Small intestine (tissue), 7 donors: ENCODE results near the gene NLRC5. TPM values are rescaled to one million over a fixed set of nuclear protein-coding genes. Genes with fewer than 3 reads are reported as not detected.

ENCODE experiments used
- DNase-seq, 2 donors: peaks; one replicate each; pipeline versions ENCODE4 v3.0.0 to v3.0.0-alpha.2; 2013
- FAIRE-seq: peaks from 2 replicates; lab custom pipeline; 2012; peaks lifted over from hg19 to GRCh38; lab: Jason Lieb, UNC
- H3K27ac ChIP-seq, 3 donors: one replicate each; pipeline ENCODE4 v1.5.1; 2013; ENCODE audit warnings: low read length in 2 of 3, mild to moderate bottlenecking in 2 of 3, control low read depth in 1 of 3, inconsistent platforms in 1 of 3, low read depth in 1 of 3, moderate library complexity in 1 of 3
- H3K27me3 ChIP-seq, 3 donors: one replicate each; pipeline ENCODE4 v1.6.1; 2013; ENCODE audit warnings: low read length in 3 of 3, inconsistent platforms in 1 of 3; ENCODE audit not compliant: control insufficient read depth in 3 of 3, insufficient read depth in 3 of 3
- H3K36me3 ChIP-seq, 3 donors: one replicate each; pipeline ENCODE4 v1.6.1; 2013; ENCODE audit warnings: low read length in 3 of 3, inconsistent platforms in 1 of 3, low read depth in 1 of 3, mild to moderate bottlenecking in 1 of 3, moderate library complexity in 1 of 3; ENCODE audit not compliant: control insufficient read depth in 3 of 3, insufficient read depth in 2 of 3
- H3K4me1 ChIP-seq, 3 donors: one replicate each; pipeline ENCODE4 v1.6.1; 2013; ENCODE audit warnings: low read length in 2 of 3, inconsistent platforms in 1 of 3, low read depth in 1 of 3, mild to moderate bottlenecking in 1 of 3, moderate library complexity in 1 of 3; ENCODE audit not compliant: control insufficient read depth in 3 of 3, insufficient read depth in 2 of 3
- H3K4me3 ChIP-seq, 3 donors: one replicate each; pipeline ENCODE4 v1.5.1; 2013; ENCODE audit warnings: low read length in 3 of 3, control low read depth in 1 of 3, inconsistent platforms in 1 of 3, low read depth in 1 of 3, mild to moderate bottlenecking in 1 of 3, moderate library complexity in 1 of 3
- H3K9me3 ChIP-seq, 2 donors: one replicate each; pipeline ENCODE4 v1.6.1; 2013; ENCODE audit warnings: low read depth in 1 of 2, low read length in 1 of 2; ENCODE audit not compliant: control insufficient read depth in 2 of 2, insufficient read depth in 1 of 2
- WGBS, 3 donors: extraction: QIAGEN DNeasy Blood & Tissue Kit; methylation state at CpG; one replicate each; pipeline ENCODE4 v1.1.7; 2013; 5-methylcytosine and 5-hydroxymethylcytosine counted together
- polyA plus RNA-seq, 4 donors: library from polyadenylated mRNA; stranded (reverse) in 3 of 4; unstranded in 1 of 4; fragments of 200-250 nt in 3 of 4; fragments of 120-200 nt in 1 of 4; gene quantifications; one replicate each; pipeline versions ENCODE4 v1.2.1 to v1.2.3, GENCODE V29; 2013
- donor health status: healthy with polysubstance abuse.
- donor health status: control.
- donor health status: control.
- donor health status: Bipolar disorder and iron deficiency.
- donor health status: healthy.

The NLRC5 gene
- polyA plus RNA-seq, 4 donors, result 6.3 to 29.2 (median 16.7) TPM

DNA sequence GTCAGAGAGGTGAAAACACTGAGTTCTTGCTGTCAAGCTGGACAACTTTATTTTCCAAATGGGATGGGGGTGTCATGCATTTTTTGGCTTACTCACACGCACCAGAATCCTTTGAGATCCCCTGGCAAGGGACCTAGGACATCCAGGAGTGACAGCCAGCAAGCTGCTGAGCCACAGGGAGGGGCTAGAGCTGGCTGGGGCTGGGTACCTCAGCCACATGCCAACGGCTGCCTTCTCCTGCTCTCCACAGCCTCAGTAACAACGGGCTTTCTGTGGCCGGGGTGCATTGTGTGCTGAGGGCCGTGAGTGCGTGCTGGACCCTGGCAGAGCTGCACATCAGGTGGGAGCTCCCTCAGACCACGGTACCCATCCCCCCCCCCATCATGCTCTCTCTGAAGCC lies 47.6 kb downstream of the NLRC5 start:
- 80 to 93% (median 89%) methylated on average over 7 of the region's 7 CpGs for WGBS, 3 donors
- H3K36me3 ChIP-seq, result peaks cover 11 to 27% (median 17%) of the 10 kb centered on the region in 3 donors

DNA sequence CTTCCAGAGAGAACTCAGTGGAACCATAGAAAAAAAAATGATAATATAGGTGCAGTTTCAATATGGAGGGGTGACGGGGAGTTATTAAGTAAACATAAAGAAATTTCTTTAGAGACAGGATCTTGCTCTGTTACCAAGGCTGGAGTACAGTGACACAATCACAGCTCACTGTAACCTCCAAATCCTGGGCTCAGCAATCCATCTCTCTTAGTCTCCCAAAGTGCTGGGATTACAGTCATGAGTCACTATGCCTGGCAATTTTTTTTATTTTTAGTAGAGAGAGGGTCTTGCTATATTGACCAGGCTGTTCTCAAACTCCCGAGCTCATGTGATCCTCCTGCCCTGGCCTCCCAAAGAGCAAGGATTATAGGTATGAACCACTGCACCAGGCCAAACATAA lies 48.8 kb downstream of the NLRC5 start:
- WGBS, 3 donors, result 89 to 96% (median 94%) methylated on average over 2 of the region's 2 CpGs
- Histone ChIP-seq H3K36me3 (peaks cover 14 to 23% (median 22%) of the 10 kb centered on the region in 3 donors), H3K27ac (no peak overlapping the region), H3K27me3 (no peaks in the 10 kb centered on the region), H3K9me3 (peaks cover 0 to 9% of the 10 kb centered on the region in 2 donors), H3K4me1 (peaks cover 0 to 5% (median 0%) of the 10 kb centered on the region in 3 donors), H3K4me3 (no peak overlapping the region)
- no peak for FAIRE-seq
- DNase-seq, result no peak

More for the DNA sequence above, 47.6 kb downstream of the NLRC5 start:
- peaks cover 0 to 5% (median 0%) of the 10 kb centered on the region in 3 donors for H3K4me1 ChIP-seq
- H3K9me3 ChIP-seq, result peaks cover 0 to 9% of the 10 kb centered on the region in 2 donors
- DNase-seq (no peak), FAIRE-seq (no peak)
- H3K4me3 ChIP-seq, result no peak overlapping the region
- H3K27me3 ChIP-seq, result no peaks in the 10 kb centered on the region
- peak overlapping the region in 1 of 3 donors; percentile 36 for H3K27ac ChIP-seq

DNA sequence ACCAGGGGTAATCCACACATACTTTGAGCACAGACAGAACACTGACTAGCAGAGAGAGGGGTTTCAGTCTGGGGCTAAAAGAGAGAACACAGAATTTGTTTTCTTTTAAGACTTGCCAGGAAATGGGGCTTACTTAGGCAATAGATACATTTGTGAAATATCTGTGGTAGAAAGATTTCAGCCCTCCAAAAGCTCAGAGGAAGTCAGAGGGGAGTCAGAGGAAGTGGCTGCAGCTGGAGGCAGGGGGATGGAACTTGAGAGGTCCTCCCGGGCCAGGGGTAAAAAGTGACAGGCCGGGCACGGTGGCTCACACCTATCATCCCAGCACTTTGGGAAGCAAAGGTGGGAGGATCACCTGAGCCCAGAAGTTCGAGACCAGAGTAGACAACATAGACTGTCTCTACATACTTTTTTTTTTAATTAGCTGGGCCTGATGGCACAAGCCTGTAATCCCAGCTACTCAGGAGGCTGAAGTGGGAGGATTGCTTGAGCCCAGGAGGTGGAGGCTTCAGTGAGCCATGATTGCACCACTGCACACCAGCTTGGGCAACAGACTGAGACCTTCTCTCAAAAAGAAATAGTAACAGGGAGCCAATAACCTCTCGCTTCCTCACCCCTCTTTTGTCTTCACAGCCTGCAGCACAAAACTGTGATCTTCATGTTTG lies 49.9 kb downstream of the NLRC5 start:
- no peaks in the 10 kb centered on the region for H3K27me3 ChIP-seq
- H3K27ac ChIP-seq, result peak overlapping the region in 1 of 3 donors; percentile 74
- H3K4me3 ChIP-seq, result no peak overlapping the region
- H3K4me1 ChIP-seq, result peaks cover 0 to 5% (median 0%) of the 10 kb centered on the region in 3 donors
- H3K36me3 ChIP-seq, result peaks cover 18 to 22% (median 19%) of the 10 kb centered on the region in 3 donors
- no peak for FAIRE-seq
- peaks cover 0 to 9% of the 10 kb centered on the region in 2 donors for H3K9me3 ChIP-seq
- peak in 1 of 2 donors; percentile 25 for DNase-seq
- 52 to 89% (median 63%) methylated on average over 5 of the region's 5 CpGs for WGBS, 3 donors

DNA sequence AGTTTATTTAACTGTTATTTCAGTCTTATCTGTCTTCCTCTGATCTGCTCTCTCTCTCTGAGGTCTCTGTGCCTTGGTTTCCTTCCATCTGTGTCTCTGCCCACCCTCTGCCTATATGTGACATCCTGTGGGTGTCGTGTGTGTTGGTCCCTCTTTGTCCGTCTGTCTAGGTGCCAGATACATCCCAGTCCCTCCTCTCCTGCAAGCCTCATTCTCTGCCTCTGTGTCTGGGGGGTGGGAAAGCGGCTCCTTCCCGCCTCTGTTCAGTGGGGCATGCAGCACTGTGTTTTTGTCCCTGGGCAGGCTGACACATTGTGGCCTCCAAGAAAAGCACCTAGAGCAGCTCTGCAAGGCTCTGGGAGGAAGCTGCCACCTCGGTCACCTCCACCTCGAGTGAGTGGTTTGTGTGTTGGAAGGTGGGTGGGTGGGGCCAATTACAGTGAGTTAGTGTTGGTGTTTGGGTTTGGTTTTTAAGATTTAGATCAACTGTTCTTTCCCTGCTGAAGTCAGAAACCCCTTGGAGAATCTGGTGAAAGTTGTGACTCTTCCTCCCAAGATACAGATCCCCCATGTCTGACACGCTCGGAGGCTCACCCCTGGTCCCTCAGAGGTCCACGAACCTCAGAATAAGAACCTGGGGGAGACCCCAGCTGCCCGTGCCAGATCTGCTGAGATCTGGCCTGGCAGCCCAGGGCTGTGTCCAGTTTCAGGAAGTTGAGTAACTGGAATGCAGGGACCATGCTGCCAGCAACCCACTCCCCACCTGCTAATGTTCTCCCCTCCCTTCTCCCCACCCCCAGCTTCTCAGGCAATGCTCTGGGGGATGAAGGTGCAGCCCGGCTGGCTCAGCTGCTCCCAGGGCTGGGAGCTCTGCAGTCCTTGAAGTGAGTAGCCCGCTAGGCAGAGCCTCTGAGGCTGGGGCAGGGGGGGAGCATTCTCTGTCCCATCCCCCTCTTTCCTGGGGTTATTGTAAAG lies 52.1 kb downstream of the NLRC5 start:
- H3K36me3 ChIP-seq, result peaks cover 15 to 16% (median 16%) of the 10 kb centered on the region in 3 donors
- no peak overlapping the region for H3K4me3 ChIP-seq
- 71 to 87% (median 71%) methylated on average over 12 of the region's 12 CpGs for WGBS, 3 donors
- DNase-seq, result peak in 1 of 2 donors; percentile 49
- H3K27me3 ChIP-seq, result no peaks in the 10 kb centered on the region
- peak overlapping the region in 1 of 3 donors; percentile 41 for H3K27ac ChIP-seq
- FAIRE-seq, result no peak
- peaks cover 0 to 9% of the 10 kb centered on the region in 2 donors for H3K9me3 ChIP-seq
- H3K4me1 ChIP-seq, result peaks cover 0 to 5% (median 0%) of the 10 kb centered on the region in 3 donors

DNA sequence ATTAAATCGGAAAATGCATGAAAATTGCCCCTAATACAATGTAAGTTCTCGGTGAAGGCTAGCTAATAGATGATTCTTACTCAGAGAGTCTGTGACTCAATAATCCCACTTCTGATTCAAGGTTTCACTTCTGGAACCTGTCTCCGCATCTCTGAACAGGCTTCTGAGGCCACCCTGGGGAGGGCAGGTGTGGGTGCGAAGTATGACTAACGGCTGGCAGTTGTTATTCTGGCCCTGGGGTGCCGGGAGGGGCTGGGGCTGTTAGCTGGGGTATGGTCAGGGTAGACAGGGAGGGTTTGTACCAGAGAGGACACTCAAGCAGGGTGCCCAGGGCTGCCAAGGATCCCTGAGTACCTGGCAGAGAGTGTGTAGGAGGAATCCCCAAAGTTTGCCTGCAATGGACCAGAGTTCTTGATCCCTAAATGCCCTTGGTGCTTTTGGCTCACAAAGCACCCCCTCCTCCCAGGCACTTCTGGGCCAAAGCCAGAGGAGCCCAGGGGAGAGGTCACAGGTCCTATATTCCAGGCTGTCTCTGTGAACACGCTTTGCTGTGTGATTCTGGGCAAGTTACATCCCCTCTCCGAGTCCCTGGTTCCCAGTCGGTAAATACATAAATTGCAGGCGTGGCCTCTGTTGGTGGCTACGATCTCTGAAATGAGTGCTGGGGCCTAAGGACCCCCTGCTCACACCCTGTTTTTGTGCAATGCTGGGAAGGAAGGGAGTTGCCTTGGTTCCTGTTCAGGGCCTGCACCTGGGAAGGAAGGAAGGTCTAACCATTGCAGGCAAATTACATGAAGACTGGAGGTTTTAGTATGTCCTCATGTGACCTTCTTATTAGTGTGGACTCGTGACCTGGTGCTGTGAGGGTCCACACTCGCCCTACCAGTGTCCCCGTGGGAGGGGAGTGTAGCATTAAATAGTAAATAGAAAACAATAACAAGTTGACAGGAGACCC lies 53.1 kb downstream of the NLRC5 start:
- Histone ChIP-seq H3K9me3 (peaks cover 0 to 9% of the 10 kb centered on the region in 2 donors), H3K4me3 (no peak overlapping the region), H3K4me1 (peaks cover 0 to 5% (median 0%) of the 10 kb centered on the region in 3 donors), H3K27ac (peak overlapping the region in 1 of 3 donors; percentile 41), H3K27me3 (no peaks in the 10 kb centered on the region), H3K36me3 (peaks cover 10 to 18% (median 16%) of the 10 kb centered on the region in 3 donors)
- 67 to 72% (median 71%) methylated on average over 14 of the region's 14 CpGs for WGBS, 3 donors
- no peak for FAIRE-seq
- DNase-seq, result no peak

DNA sequence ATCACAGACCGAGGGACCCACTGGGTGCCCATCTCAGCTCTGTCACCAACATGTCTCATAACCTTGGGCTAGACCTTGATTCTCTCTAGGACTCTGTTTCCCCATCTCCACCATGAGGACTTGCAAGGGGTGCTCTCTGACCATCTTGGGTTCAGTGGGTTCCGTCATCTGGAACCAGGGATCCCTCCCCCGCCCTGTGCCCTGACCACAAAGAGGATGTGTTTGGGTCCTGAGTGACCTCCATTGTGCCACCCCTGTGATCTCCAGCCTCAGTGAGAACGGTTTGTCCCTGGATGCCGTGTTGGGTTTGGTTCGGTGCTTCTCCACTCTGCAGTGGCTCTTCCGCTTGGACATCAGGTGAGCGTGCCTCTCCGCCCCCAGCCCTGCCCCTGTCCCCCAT lies 53.9 kb downstream of the NLRC5 start:
- WGBS, 3 donors, result 86 to 95% (median 90%) methylated on average over 8 to 9 of the region's 9 CpGs
- no peak overlapping the region for H3K4me3 ChIP-seq
- FAIRE-seq, result no peak

DNA sequence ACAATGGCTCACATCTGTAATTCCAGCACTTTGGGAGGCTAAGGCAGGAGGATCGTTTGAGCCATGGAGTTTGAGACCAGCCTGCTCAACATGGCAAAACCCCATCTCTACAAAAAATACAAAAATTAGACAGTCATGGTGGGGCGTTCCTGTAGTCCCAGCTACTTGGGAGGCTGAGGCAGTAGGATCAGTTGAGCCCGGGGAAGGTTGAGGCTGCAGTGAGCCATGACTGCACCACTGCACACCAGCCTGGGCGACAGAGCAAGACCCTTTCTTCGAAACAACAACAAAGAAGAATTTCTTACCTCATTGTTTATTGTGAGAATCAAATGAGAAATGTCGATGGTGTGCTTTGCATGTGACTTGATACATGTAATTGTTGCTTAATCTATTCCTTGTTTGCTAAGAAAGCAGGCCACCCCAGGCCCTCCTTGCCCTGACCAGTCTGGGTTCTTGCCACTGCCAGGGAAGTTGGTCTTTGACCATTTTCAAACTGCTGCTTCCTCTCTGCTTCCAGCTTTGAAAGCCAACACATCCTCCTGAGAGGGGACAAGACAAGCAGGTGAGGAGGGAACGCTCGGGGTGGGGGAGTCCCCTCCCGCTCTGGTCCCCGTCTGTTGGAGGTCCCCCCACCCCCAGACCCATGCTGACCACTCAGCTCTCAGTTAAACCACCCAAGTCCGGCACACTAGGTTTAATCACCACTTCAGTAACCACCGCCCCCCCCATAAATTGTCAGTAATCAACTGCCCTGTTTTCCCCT lies 55.8 kb downstream of the NLRC5 start:
- no peaks in the 10 kb centered on the region for H3K27me3 ChIP-seq
- H3K4me3 ChIP-seq, result no peak overlapping the region
- FAIRE-seq, result no peak
- H3K27ac ChIP-seq, result no peak overlapping the region
- WGBS, 3 donors, result 78 to 86% (median 80%) methylated on average over 12 of the region's 12 CpGs
- no peak for DNase-seq
- peaks cover 8 to 18% (median 15%) of the 10 kb centered on the region in 3 donors for H3K36me3 ChIP-seq
- H3K4me1 ChIP-seq, result peaks cover 0 to 2% (median 0%) of the 10 kb centered on the region in 3 donors
- H3K9me3 ChIP-seq, result peaks cover 0 to 9% of the 10 kb centered on the region in 2 donors

More for the DNA sequence above, 53.9 kb downstream of the NLRC5 start:
- H3K4me1 ChIP-seq, result peaks cover 0 to 5% (median 0%) of the 10 kb centered on the region in 3 donors
- no peak for DNase-seq
- H3K36me3 ChIP-seq, result peaks cover 9 to 20% (median 18%) of the 10 kb centered on the region in 3 donors
- H3K9me3 ChIP-seq, result peaks cover 0 to 9% of the 10 kb centered on the region in 2 donors
- H3K27ac ChIP-seq, result no peak overlapping the region
- no peaks in the 10 kb centered on the region for H3K27me3 ChIP-seq
